Natural killer cell (primary cell): ENCODE results near the gene CDH11. TPM values are rescaled to one million over a fixed set of nuclear protein-coding genes. Genes with fewer than 3 reads are reported as not detected.

ENCODE experiments used
- ATAC-seq, 3 donors: fragments of 150-1000 bp in 2 of 3; fragments of 200-7000 bp in 1 of 3; cut with Tn5 transposase; 1 replicate in 1 of 3; 2 replicates in 2 of 3; pipeline ENCODE4 v1.10.0; 2021; ENCODE audit warnings: mild to moderate bottlenecking in 2 of 3, moderate library complexity in 2 of 3
- DNase-seq, 2 donors: peaks; one replicate each; pipeline versions ENCODE4 v3.0.0 to v3.0.0-alpha.2; 2013 to 2021; ENCODE audit warnings: mixed read lengths in 1 of 2
- H3K27ac ChIP-seq: one replicate; pipeline ENCODE4 v1.5.1; 2013; ENCODE audit warnings: mild to moderate bottlenecking, low read length
- H3K27me3 ChIP-seq: one replicate; pipeline ENCODE4 v1.6.1; 2013; ENCODE audit warnings: low read length; ENCODE audit not compliant: control insufficient read depth, insufficient read depth
- H3K36me3 ChIP-seq: one replicate; pipeline ENCODE4 v1.6.1; 2013; ENCODE audit warnings: low read length; ENCODE audit not compliant: control insufficient read depth, insufficient read depth
- H3K4me1 ChIP-seq: one replicate; pipeline ENCODE4 v1.6.1; 2013; ENCODE audit warnings: low read length; ENCODE audit not compliant: control insufficient read depth, insufficient read depth
- H3K4me3 ChIP-seq: one replicate; pipeline ENCODE4 v1.5.1; 2013; ENCODE audit warnings: low read length
- H3K9me3 ChIP-seq: one replicate; pipeline ENCODE4 v1.6.1; 2013; ENCODE audit warnings: low read length; ENCODE audit not compliant: control insufficient read depth, insufficient read depth
- H3K27ac Mint-ChIP-seq, 2 donors: one replicate each; pipeline ENCODE4 v1.8.0; 2022; ENCODE audit warnings: mild to moderate bottlenecking in 2 of 2, mixed read lengths in 2 of 2, moderate library complexity in 1 of 2
- H3K27me3 Mint-ChIP-seq, 2 donors: one replicate each; pipeline ENCODE4 v1.8.0; 2022; ENCODE audit warnings: low read depth in 2 of 2, mixed read lengths in 2 of 2
- H3K36me3 Mint-ChIP-seq: one replicate; pipeline ENCODE4 v1.8.0; 2022; ENCODE audit warnings: mixed read lengths
- H3K4me1 Mint-ChIP-seq, 2 donors: one replicate each; pipeline ENCODE4 v1.8.0; 2022; ENCODE audit warnings: mixed read lengths in 2 of 2
- H3K4me3 Mint-ChIP-seq: one replicate; pipeline ENCODE4 v1.8.0; 2022; ENCODE audit warnings: mild to moderate bottlenecking, moderate library complexity, mixed read lengths
- H3K9me3 Mint-ChIP-seq, 2 donors: one replicate each; pipeline ENCODE4 v1.8.0; 2022; ENCODE audit warnings: mixed read lengths in 2 of 2
- CTCF ChIP-seq: fragments of 200-600 bp; IDR thresholded peaks from one replicate; pipeline ENCODE4 v1.8.0; 2022; ENCODE audit warnings: antibody characterized with exemption
- WGBS: methylation state at CpG from one replicate; pipeline ENCODE4 v1.1.7; 2013; ENCODE audit warnings: missing lambda C conversion rate; ENCODE audit not compliant: insufficient coverage; 5-methylcytosine and 5-hydroxymethylcytosine counted together
- intact Hi-C: fragments of 100-400 bp; cut with micrococcal nuclease; formaldehyde crosslinking; loops from one replicate; pipeline ENCODE4 v1.14.2; 2022
- total RNA-seq, 4 donors: library from RNA; stranded (reverse); fragments of 120-200 nt in 1 of 4; gene quantifications; one replicate each; pipeline versions ENCODE4 v1.2.3 to v1.2.4, GENCODE V29; 2013 to 2022

Gene CDH11
- total RNA-seq, 3 donors from 2014 or later (not counting 1 experiment from before 2014, with no cell fraction given), result not detected

- Mint-ChIP-seq H3K36me3 (peaks cover 6% of the 10 kb centered on the region), H3K9me3 (peaks cover 2 to 13% of the 10 kb centered on the region in 2 donors), H3K4me3 (no peak overlapping the region), H3K4me1 (no peaks in the 10 kb centered on the region), H3K27me3 (no peaks in the 10 kb centered on the region), H3K27ac (no peak overlapping the region)
- Histone ChIP-seq H3K4me1 (no peaks in the 10 kb centered on the region), H3K36me3 (no peaks in the 10 kb centered on the region), H3K27ac (no peak overlapping the region), H3K27me3 (no peaks in the 10 kb centered on the region), H3K4me3 (no peak overlapping the region), H3K9me3 (no peaks in the 10 kb centered on the region)
- TF ChIP-seq CTCF, result no peak
- ATAC-seq (no peak), DNase-seq (no peak)
- intact Hi-C loops, result no loop called here
- WGBS, result 56% methylated on average over 1 of the region's 4 CpGs
Measured at GRCh38 chr16:64977206-64977920, 144.5 kb downstream of the CDH11 start.

DNA sequence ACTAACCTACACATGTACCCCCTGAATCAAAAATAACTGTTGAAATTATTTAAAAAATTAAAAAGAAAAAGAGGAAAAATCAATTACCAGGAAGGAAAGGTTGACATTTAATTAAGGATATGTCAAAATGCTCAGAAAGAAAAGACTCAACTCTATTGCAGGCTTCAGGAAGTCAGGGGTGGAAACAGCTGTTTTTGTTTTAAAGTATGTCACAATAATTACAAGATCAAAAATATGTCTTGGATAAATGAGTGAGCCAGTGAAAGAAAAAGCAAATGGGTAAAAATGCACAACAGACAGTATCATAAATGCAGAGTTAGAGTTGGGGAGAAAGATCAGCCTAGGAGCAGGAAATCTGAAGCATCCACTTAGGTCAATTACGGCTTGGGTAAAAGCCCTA is 146.0 kb downstream of the CDH11 start:
- Histone ChIP-seq H3K9me3 (no peaks in the 10 kb centered on the region), H3K36me3 (no peaks in the 10 kb centered on the region), H3K4me3 (no peak overlapping the region), H3K4me1 (no peaks in the 10 kb centered on the region), H3K27me3 (no peaks in the 10 kb centered on the region), H3K27ac (no peak overlapping the region)
- DNase-seq (no peak), ATAC-seq (no peak)
- peaks cover 2 to 13% of the 10 kb centered on the region in 2 donors for H3K9me3 Mint-ChIP-seq
- no peaks in the 10 kb centered on the region for H3K27me3 Mint-ChIP-seq
- TF ChIP-seq CTCF, result no peak
- intact Hi-C loops, result no loop called here
- H3K4me1 Mint-ChIP-seq, result no peaks in the 10 kb centered on the region
- no peak overlapping the region for H3K4me3 Mint-ChIP-seq
- no peak overlapping the region for H3K27ac Mint-ChIP-seq
- H3K36me3 Mint-ChIP-seq, result peaks cover 6% of the 10 kb centered on the region
- WGBS, result 81% methylated on average over 1 of the region's 1 CpG

DNA sequence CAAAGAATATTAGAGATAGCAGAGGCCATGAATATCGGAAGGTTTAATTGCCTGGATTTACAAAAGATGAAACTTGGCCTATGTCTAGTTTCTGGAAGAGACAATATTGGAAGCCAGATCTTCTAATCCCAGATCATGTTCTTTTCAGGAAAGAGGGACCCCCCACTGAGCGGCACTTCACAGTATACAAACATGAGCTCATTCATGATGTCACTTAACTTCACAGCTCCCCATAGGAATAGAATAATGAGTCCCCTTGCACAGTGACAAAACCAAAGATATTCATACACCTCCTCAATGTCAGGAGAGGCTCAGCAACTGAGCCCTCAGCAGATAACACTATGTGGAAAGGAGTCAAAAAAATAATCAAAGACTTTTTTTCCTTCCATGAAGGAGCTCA is 147.5 kb downstream of the CDH11 start:
- Histone ChIP-seq H3K4me1 (no peaks in the 10 kb centered on the region), H3K27ac (no peak overlapping the region), H3K4me3 (no peak overlapping the region), H3K9me3 (no peaks in the 10 kb centered on the region), H3K36me3 (no peaks in the 10 kb centered on the region), H3K27me3 (no peaks in the 10 kb centered on the region)
- TF ChIP-seq CTCF, result no peak
- Mint-ChIP-seq H3K27me3 (no peaks in the 10 kb centered on the region), H3K9me3 (peaks cover 2 to 8% of the 10 kb centered on the region in 2 donors), H3K36me3 (no peaks in the 10 kb centered on the region), H3K4me3 (no peak overlapping the region), H3K4me1 (no peaks in the 10 kb centered on the region), H3K27ac (no peak overlapping the region)
- WGBS, result 90% methylated on average over 2 of the region's 2 CpGs
- intact Hi-C loops, result no loop called here
- ATAC-seq, result no peak
- DNase-seq, result no peak

GRCh38 chr16:64973171-64973570 is 148.7 kb downstream of the CDH11 start:
- TF ChIP-seq CTCF, result no peak
- WGBS, result no CpG with 5 or more reads among the region's 2 CpGs
- no peaks in the 10 kb centered on the region for H3K27me3 Mint-ChIP-seq
- no peak overlapping the region for H3K4me3 Mint-ChIP-seq
- Histone ChIP-seq H3K9me3 (no peaks in the 10 kb centered on the region), H3K4me1 (no peaks in the 10 kb centered on the region), H3K36me3 (no peaks in the 10 kb centered on the region), H3K27ac (no peak overlapping the region), H3K27me3 (no peaks in the 10 kb centered on the region), H3K4me3 (no peak overlapping the region)
- no peak overlapping the region for H3K27ac Mint-ChIP-seq
- intact Hi-C loops, result no loop called here
- ATAC-seq (no peak), DNase-seq (no peak)
- H3K4me1 Mint-ChIP-seq, result no peaks in the 10 kb centered on the region
- H3K36me3 Mint-ChIP-seq, result no peaks in the 10 kb centered on the region
- peaks cover 2 to 8% of the 10 kb centered on the region in 2 donors for H3K9me3 Mint-ChIP-seq
